Adrenal gland (tissue), 5 donors: Measurements from ENCODE around the gene HMGB4.

Source experiments
- CTCF ChIP-seq, 6 experiments: fragments of 450-650 bp in 4 of 6; fragments of 200-600 bp in 2 of 6; sonication (generic) in 1 of 6; IDR thresholded peaks; 1 replicate in 5 of 6; 2 replicates in 1 of 6; pipeline versions ENCODE4 v1.5.1 to v1.8.0; 2016 to 2021; ENCODE audit warnings: antibody characterized with exemption in 6 of 6, mild to moderate bottlenecking in 2 of 6, moderate library complexity in 1 of 6
- POLR2A ChIP-seq, 2 donors: fragments of 450-650 bp; IDR thresholded peaks; one replicate each; pipeline ENCODE4 v1.6.1; 2017; ENCODE audit warnings: antibody characterized with exemption in 2 of 2, mild to moderate bottlenecking in 2 of 2, moderate library complexity in 1 of 2
- donor health status: DM: no; HTN: no; CAD: no.

GRCh38 chr1:33876970-33877650 lies 13.2 kb downstream of the HMGB4 start:
- TF ChIP-seq CTCF (IDR thresholded peaks at IDR 0.05) (no peak), POLR2A (IDR thresholded peaks at IDR 0.05) (no peak)
